Gastrocnemius medialis (tissue), 4 donors: Measurements from ENCODE around the gene RNLS. TPM values are rescaled to one million over a fixed set of nuclear protein-coding genes. Genes with fewer than 3 reads are reported as not detected.

Experiments
- ATAC-seq, 2 donors: fragments of 150-250 bp; one replicate each; pipeline ENCODE4 v1.9.1; 2016
- DNase-seq, 2 donors: peaks; one replicate each; pipeline ENCODE4 v3.0.0-alpha.2; 2019
- H3K27ac ChIP-seq, 4 donors: fragments of 200-600 bp; sonication (generic); 1 replicate in 1 of 4; 2 replicates in 3 of 4; pipeline ENCODE4 v1.5.1; 2016 to 2018; ENCODE audit warnings: mild to moderate bottlenecking in 2 of 4, moderate library complexity in 1 of 4
- H3K27me3 ChIP-seq, 3 donors: fragments of 200-600 bp; sonication (generic) in 2 of 3; 1 replicate in 1 of 3; 2 replicates in 2 of 3; pipeline versions ENCODE4 v1.5.1 to v1.6.0; 2016 to 2019; ENCODE audit warnings: mild to moderate bottlenecking in 1 of 3, moderate library complexity in 1 of 3
- H3K36me3 ChIP-seq, 2 donors: fragments of 200-600 bp; sonication (generic) in 1 of 2; one replicate each; pipeline ENCODE4 v1.5.1; 2017 to 2018
- H3K4me1 ChIP-seq, 2 donors: fragments of 200-600 bp; sonication (generic) in 1 of 2; one replicate each; pipeline ENCODE4 v1.5.1; 2016 to 2017; ENCODE audit warnings: mild to moderate bottlenecking in 2 of 2
- H3K4me3 ChIP-seq, 4 donors: fragments of 200-600 bp; sonication (generic) in 3 of 4; 1 replicate in 1 of 4; 2 replicates in 3 of 4; pipeline ENCODE4 v1.5.1; 2016 to 2019; ENCODE audit warnings: mild to moderate bottlenecking in 2 of 4
- H3K9me3 ChIP-seq, 3 donors: fragments of 200-600 bp; sonication (generic) in 2 of 3; 1 replicate in 1 of 3; 2 replicates in 2 of 3; pipeline ENCODE4 v1.5.1; 2016 to 2019
- CTCF ChIP-seq, 5 experiments: fragments of 450-650 bp in 3 of 5; fragments of 200-600 bp in 2 of 5; sonication (generic) in 2 of 5; IDR thresholded peaks in 4 of 5; conservative IDR thresholded peaks in 1 of 5; 1 replicate in 4 of 5; 2 replicates in 1 of 5; pipeline ENCODE4 v1.5.1; 2016 to 2019; ENCODE audit warnings: antibody characterized with exemption in 5 of 5, mild to moderate bottlenecking in 3 of 5, moderate library complexity in 3 of 5
- POLR2A ChIP-seq, 2 donors: fragments of 450-650 bp; IDR thresholded peaks; one replicate each; pipeline ENCODE4 v1.6.1; 2017; ENCODE audit warnings: antibody characterized with exemption in 2 of 2, mild to moderate bottlenecking in 2 of 2, moderate library complexity in 2 of 2
- in situ Hi-C, 4 donors: fragments of 200-750 bp; cut with MboI; loops; one replicate each; pipeline versions ENCODE4 v1.15.0 to v1.8.0; 2017; ENCODE audit warnings: low sequenced_read_pairs in 4 of 4
- intact Hi-C: fragments of 100-400 bp; cut with DNase I; formaldehyde crosslinking; loops from one replicate; pipeline ENCODE4 v1.15.1; 2023; ENCODE audit warnings: low total_unique reads
- total RNA-seq, 4 donors: library from RNA; depleted of rRNA; stranded (reverse); fragments of >200 nt; gene quantifications; one replicate each; pipeline versions ENCODE4 v1.1.0 to v1.2.3, GENCODE V29; 2016

Gene RNLS
- total RNA-seq, 4 donors from 2014 or later: 8.1 to 17.5 (median 9.7) TPM

DNA sequence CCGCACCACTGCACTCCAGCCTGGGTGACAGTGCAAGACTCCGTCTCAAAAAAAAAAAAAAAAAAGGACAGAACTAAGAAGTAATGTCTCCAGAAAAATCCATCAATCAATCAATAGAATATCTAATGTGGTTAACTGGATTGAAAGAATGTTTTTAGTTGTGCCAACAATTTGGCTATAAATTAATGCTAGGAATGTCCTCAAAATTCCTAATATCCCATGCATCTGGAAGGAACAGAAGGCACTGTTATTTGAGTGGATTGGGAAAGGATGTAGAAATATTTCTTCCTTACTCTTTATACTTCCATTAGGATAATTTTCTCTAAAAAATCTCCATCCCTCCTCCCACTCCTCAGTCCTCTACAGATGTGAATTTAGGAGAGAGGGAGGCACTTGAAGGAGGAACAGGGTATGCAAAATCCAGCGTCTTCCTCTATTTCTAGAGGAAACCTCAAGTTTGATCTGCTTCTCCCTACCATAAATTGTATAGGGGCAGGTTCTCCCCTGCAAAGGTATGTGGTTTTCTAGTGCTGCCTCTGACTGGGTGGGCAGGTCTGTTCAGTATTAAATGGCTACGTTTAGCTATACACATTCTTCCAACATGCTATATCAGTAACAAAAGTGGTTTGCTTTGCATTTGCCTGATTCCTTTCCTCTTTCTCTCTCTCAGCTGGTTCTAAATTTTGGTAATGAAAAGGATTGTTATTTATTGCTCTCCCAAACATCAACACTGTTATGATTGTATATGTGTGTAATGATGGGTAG is 54.1 kb downstream of the RNLS start:
- Histone ChIP-seq H3K9me3 (no peaks in the 10 kb centered on the region), H3K27me3 (no peaks in the 10 kb centered on the region), H3K4me1 (peaks cover 0 to 3% of the 10 kb centered on the region in 2 donors), H3K27ac (no peak overlapping the region), H3K4me3 (no peak overlapping the region), H3K36me3 (no peaks in the 10 kb centered on the region)
- no peak for TF ChIP-seq POLR2A (IDR thresholded peaks at IDR 0.05)
- no peak for TF ChIP-seq CTCF (IDR thresholded peaks at IDR 0.05 in 4 of 5, conservative IDR thresholded peaks at IDR 0.05 in 1 of 5)
- DNase-seq (no peak), ATAC-seq (no peak)
- intact Hi-C loops (no loop called here), in situ Hi-C loops (no loop called here)

DNA sequence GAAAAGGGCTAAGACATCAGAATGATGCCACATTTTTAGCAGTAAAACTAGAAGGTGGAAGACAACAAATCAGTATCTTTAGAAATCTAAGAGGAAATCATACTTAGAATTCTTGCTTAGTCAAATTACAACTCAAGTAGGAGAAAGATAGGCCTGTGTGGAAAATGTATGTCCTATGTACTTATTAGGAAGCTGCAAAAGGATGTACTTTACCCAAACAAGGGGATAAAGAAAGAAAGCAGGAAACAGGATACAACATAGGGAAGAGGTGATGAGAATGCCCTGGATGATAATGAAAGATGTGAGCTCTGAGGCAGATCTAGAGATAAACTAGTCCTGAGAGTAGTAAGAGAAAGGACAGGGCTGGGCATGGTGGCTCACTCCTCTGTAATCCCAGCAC is 54.9 kb downstream of the RNLS start:
- no peaks in the 10 kb centered on the region for H3K27me3 ChIP-seq
- H3K9me3 ChIP-seq: no peaks in the 10 kb centered on the region
- no peak overlapping the region for H3K27ac ChIP-seq
- TF ChIP-seq CTCF (IDR thresholded peaks at IDR 0.05 in 4 of 5, conservative IDR thresholded peaks at IDR 0.05 in 1 of 5) (no peak), POLR2A (IDR thresholded peaks at IDR 0.05) (no peak)
- ATAC-seq: no peak
- DNase-seq: no peak
- in situ Hi-C loops (no loop called here), intact Hi-C loops (no loop called here)
- no peak overlapping the region for H3K4me3 ChIP-seq
- H3K36me3 ChIP-seq: no peaks in the 10 kb centered on the region
- H3K4me1 ChIP-seq: no peaks in the 10 kb centered on the region

- H3K4me3 ChIP-seq: no peak overlapping the region
- ATAC-seq (no peak), DNase-seq (no peak)
- TF ChIP-seq POLR2A (IDR thresholded peaks at IDR 0.05) (no peak), CTCF (IDR thresholded peaks at IDR 0.05 in 4 of 5, conservative IDR thresholded peaks at IDR 0.05 in 1 of 5) (no peak)
- in situ Hi-C loops: no loop called here
- H3K9me3 ChIP-seq: no peaks in the 10 kb centered on the region
- H3K4me1 ChIP-seq: peaks cover 0 to 4% of the 10 kb centered on the region in 2 donors
- H3K27ac ChIP-seq: no peak overlapping the region
- H3K36me3 ChIP-seq: no peaks in the 10 kb centered on the region
- no peaks in the 10 kb centered on the region for H3K27me3 ChIP-seq
- intact Hi-C loops: no loop called here
Measured at GRCh38 chr10:88527245-88527644, 55.9 kb downstream of the RNLS start.

DNA sequence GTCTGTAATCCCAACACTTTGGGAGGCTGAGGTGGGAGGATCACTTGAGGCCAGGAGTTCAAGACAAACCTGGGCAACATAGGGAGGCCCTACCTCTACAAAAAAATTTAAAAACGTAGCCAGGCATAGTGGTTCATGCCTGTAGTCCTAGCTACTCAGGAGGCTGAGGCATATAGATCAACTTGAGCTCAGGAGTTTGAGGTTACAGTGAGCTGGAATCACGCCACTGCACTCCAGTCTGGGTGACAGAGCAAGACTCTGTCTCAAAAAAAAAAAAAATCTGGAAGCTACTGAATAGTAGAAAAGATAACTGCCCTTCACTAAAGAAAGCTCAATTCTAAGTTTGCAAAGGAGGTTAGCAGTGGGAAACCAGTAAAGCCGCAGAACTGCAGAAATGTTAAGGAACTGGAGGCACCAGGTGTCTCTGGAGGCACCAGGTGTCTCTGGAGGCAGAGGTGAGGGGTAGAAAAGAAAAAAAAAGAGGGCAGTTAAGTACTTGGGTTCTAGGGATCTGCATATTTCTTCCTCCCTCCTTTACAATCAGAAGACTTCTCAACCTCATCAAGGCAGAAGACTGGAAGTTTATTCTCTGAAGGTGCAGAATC is 56.5 kb downstream of the RNLS start:
- Histone ChIP-seq H3K36me3 (no peaks in the 10 kb centered on the region), H3K27me3 (no peaks in the 10 kb centered on the region), H3K27ac (no peak overlapping the region), H3K9me3 (no peaks in the 10 kb centered on the region), H3K4me1 (peaks cover 0 to 6% of the 10 kb centered on the region in 2 donors), H3K4me3 (no peak overlapping the region)
- no peak for DNase-seq
- intact Hi-C loops (no loop called here), in situ Hi-C loops (no loop called here)
- TF ChIP-seq CTCF (IDR thresholded peaks at IDR 0.05 in 4 of 5, conservative IDR thresholded peaks at IDR 0.05 in 1 of 5) (no peak), POLR2A (IDR thresholded peaks at IDR 0.05) (no peak)
- ATAC-seq: no peak
